K562 (cell line): Measurements from ENCODE around the gene DCDC2. TPM values are rescaled to one million over a fixed set of nuclear protein-coding genes. Genes with fewer than 3 reads are reported as not detected.

Source experiments
- ATAC-seq: fragments of 200-7000 bp; cut with Tn5 transposase; 3 replicates; pipeline ENCODE4 v1.9.1; 2020; ENCODE audit warnings: moderate library complexity
- BruUV-seq: library from RNA; stranded (reverse); fragments of 400-500 nt; replicated peaks from 2 replicates; lab custom pipeline; 2021; lab: Mats Ljungman, UMichigan
- CTCF ChIA-PET: fragments of 300-600 bp; formaldehyde crosslinking; extraction: SDS; loops from one replicate; lab custom pipeline; 2021; ENCODE audit warnings: low intra/inter-chr PET ratio; lab: Yijun Ruan, JAX
- POLR2A ChIA-PET: fragments of 300-600, 350-650 bp; sonication (Branson Sonifier 250); formaldehyde crosslinking; extraction: SDS; loops from one replicate; lab custom pipeline; 2021; ENCODE audit warnings: antibody characterized with exemption, inconsistent platforms; lab: Yijun Ruan, JAX
- DNase-seq, 4 experiments: peaks; one replicate each; pipeline versions ENCODE4 v3.0.0 to v3.0.0-alpha.2; 2011 to 2018; ENCODE audit warnings: low spot score in 3 of 4, mixed read lengths in 3 of 4; ENCODE audit errors: extremely low read depth in 1 of 4
- FAIRE-seq: peaks from 2 replicates; lab custom pipeline; 2011; peaks lifted over from hg19 to GRCh38; lab: Jason Lieb, UNC
- H2AFZ ChIP-seq: 2 replicates; pipeline ENCODE4 v1.6.0; 2011; ENCODE audit warnings: low read depth, low read length, control low read depth, inconsistent platforms
- H3K27ac ChIP-seq: fragments of 200-600 bp; 3 replicates; pipeline ENCODE4 v1.8.0; 2011; ENCODE audit warnings: low read depth, mild to moderate bottlenecking, control low read depth, inconsistent platforms, low read length, moderate library complexity, mixed read lengths; ENCODE audit errors: extremely low read depth
- H3K27me3 ChIP-seq, 2 experiments: fragments of 300-600 bp in 1 of 2; 2 replicates in 1 of 2; 3 replicates in 1 of 2; pipeline versions ENCODE4 v1.6.0 to v1.8.0; 2011; ENCODE audit warnings: inconsistent platforms in 2 of 2, low read length in 2 of 2, mild to moderate bottlenecking in 1 of 2, mixed read lengths in 1 of 2, moderate library complexity in 1 of 2; ENCODE audit not compliant: control insufficient read depth in 2 of 2, insufficient read depth in 2 of 2
- H3K36me3 ChIP-seq: fragments of 300-600 bp; 3 replicates; pipeline ENCODE4 v1.8.0; 2011; ENCODE audit warnings: mild to moderate bottlenecking, low read length, inconsistent platforms; ENCODE audit not compliant: control insufficient read depth, insufficient read depth
- H3K4me1 ChIP-seq, 2 experiments: fragments of 200-600 bp in 1 of 2; replicated peaks in 1 of 2; 2 replicates in 1 of 2; 3 replicates in 1 of 2; pipeline versions ENCODE4 v1.5.1 to v1.8.0; 2011; ENCODE audit warnings: inconsistent platforms in 2 of 2, low read length in 2 of 2, mild to moderate bottlenecking in 1 of 2, mixed read lengths in 1 of 2, moderate library complexity in 1 of 2; ENCODE audit not compliant: control insufficient read depth in 2 of 2, insufficient read depth in 2 of 2
- H3K4me2 ChIP-seq: 2 replicates; pipeline ENCODE4 v1.6.1; 2011; ENCODE audit warnings: low read length, control low read depth, inconsistent platforms, mixed read lengths; ENCODE audit not compliant: insufficient read depth
- H3K4me3 ChIP-seq: fragments of 200-600 bp; sonication (generic), shearing (Covaris generic); 2 replicates; pipeline ENCODE4 v1.5.1; 2016; ENCODE audit warnings: control low read depth, inconsistent platforms
- H3K79me2 ChIP-seq: fragments of 200-600 bp; 3 replicates; pipeline ENCODE4 v1.8.0; 2011; ENCODE audit warnings: low read length, inconsistent platforms; ENCODE audit not compliant: control insufficient read depth, insufficient read depth
- H3K9ac ChIP-seq, 2 experiments: 2 replicates each; pipeline versions ENCODE4 v1.6.0 to v1.6.1; 2011; ENCODE audit warnings: low read depth in 2 of 2, low read length in 2 of 2, control low read depth in 1 of 2, inconsistent platforms in 1 of 2, mild to moderate bottlenecking in 1 of 2, mixed read lengths in 1 of 2; ENCODE audit not compliant: insufficient read depth in 1 of 2
- H3K9me1 ChIP-seq: one replicate; pipeline ENCODE4 v1.6.0; 2011; ENCODE audit warnings: inconsistent platforms, mild to moderate bottlenecking, low read length, moderate library complexity; ENCODE audit not compliant: control insufficient read depth, insufficient read depth
- H3K9me3 ChIP-seq: replicated peaks from 2 replicates; pipeline ENCODE4 v1.5.1; 2011; ENCODE audit warnings: low read depth, low read length, inconsistent platforms; ENCODE audit not compliant: control insufficient read depth, insufficient read depth
- H4K20me1 ChIP-seq: replicated peaks from 2 replicates; pipeline ENCODE4 v1.6.1; 2011; ENCODE audit warnings: low read length, inconsistent platforms, mixed read lengths; ENCODE audit not compliant: control insufficient read depth, insufficient read depth
- MTA1 ChIP-seq: fragments of 450-650 bp; IDR thresholded peaks from 2 replicates; pipeline ENCODE4 v1.6.1; 2017; ENCODE audit warnings: borderline replicate concordance
- MYBL2 ChIP-seq, 2 experiments: fragments of 450-650 bp in 1 of 2; sonication (generic) in 1 of 2; formaldehyde crosslinking in 1 of 2; IDR thresholded peaks; 2 replicates each; pipeline versions ENCODE4 v1.6.1 to v1.8.1; 2017 to 2022; ENCODE audit warnings: borderline replicate concordance in 1 of 2, inconsistent platforms in 1 of 2, low read depth in 1 of 2, mild to moderate bottlenecking in 1 of 2, missing genetic modification reagents in 1 of 2, moderate library complexity in 1 of 2
- NELFE ChIP-seq: IDR thresholded peaks from 2 replicates; pipeline ENCODE4 v1.6.1; 2011; ENCODE audit warnings: mild to moderate bottlenecking; ENCODE audit not compliant: insufficient read depth, insufficient read length
- PATZ1 ChIP-seq: fragments of 250-450 bp; sonication (Bioruptor Pico); IDR thresholded peaks from 2 replicates; pipeline ENCODE4 v1.5.0; 2020; ENCODE audit warnings: mild to moderate bottlenecking, borderline replicate concordance
- RAD21 ChIP-seq, 2 experiments: fragments of 250-450 bp in 1 of 2; fragments of 450-650 bp in 1 of 2; sonication (Bioruptor Pico) in 1 of 2; formaldehyde crosslinking in 1 of 2; IDR thresholded peaks in 1 of 2; conservative IDR thresholded peaks in 1 of 2; 2 replicates each; pipeline versions ENCODE4 v1.4.0 to v1.8.0; 2020 to 2022; ENCODE audit warnings: mild to moderate bottlenecking in 2 of 2, moderate library complexity in 1 of 2
- RNF2 ChIP-seq: sonication (generic); IDR thresholded peaks from 2 replicates; pipeline ENCODE4 v1.6.1; 2016
- TAF9B ChIP-seq: fragments of 450-650 bp; IDR thresholded peaks from 2 replicates; pipeline ENCODE4 v1.6.1; 2018; ENCODE audit warnings: mild to moderate bottlenecking; ENCODE audit not compliant: partially characterized antibody
- TFAM ChIP-seq: fragments of 250-450 bp; sonication (Bioruptor Pico); conservative IDR thresholded peaks from 2 replicates; pipeline ENCODE4 v1.5.0; 2021; ENCODE audit warnings: mild to moderate bottlenecking, moderate library complexity
- THAP7 ChIP-seq: fragments of 250-450 bp; sonication (Bioruptor Pico); IDR thresholded peaks from 2 replicates; pipeline ENCODE4 v1.5.0; 2021
- ZNF140 ChIP-seq: fragments of 250-450 bp; sonication (Bioruptor Pico); IDR thresholded peaks from 2 replicates; pipeline ENCODE4 v1.8.0; 2021; ENCODE audit warnings: moderate library complexity, mild to moderate bottlenecking, inconsistent platforms
- ZNF512 ChIP-seq: IDR thresholded peaks from 2 replicates; pipeline ENCODE4 v1.6.1; 2016; ENCODE audit warnings: missing genetic modification characterization, missing compliant biosample characterization
- ZNF57 ChIP-seq: fragments of 450-650 bp; formaldehyde crosslinking; IDR thresholded peaks from 2 replicates; pipeline ENCODE4 v1.4.0; 2020; ENCODE audit warnings: mild to moderate bottlenecking, moderate library complexity
- ZNF586 ChIP-seq: fragments of 450-650 bp; formaldehyde crosslinking; conservative IDR thresholded peaks from 2 replicates; pipeline ENCODE4 v1.4.0; 2020; ENCODE audit warnings: mild to moderate bottlenecking, moderate library complexity
- WGBS: fragments of 100-300 bp; shearing (Covaris generic); methylation state at CpG from one replicate; pipeline ENCODE4 v1.1.6; 2016; ENCODE audit warnings: low coverage, mixed read lengths; ENCODE audit not compliant: insufficient coverage; ENCODE audit errors: missing lambda C conversion rate; 5-methylcytosine and 5-hydroxymethylcytosine counted together
- in situ Hi-C: fragments of 300-500 bp; cut with MboI; formaldehyde crosslinking; loops from 4 replicates; pipeline ENCODE4 v1.15.0; 2018; ENCODE audit warnings: inconsistent platforms, mixed read lengths
- intact Hi-C: fragments of 100-400 bp; cut with micrococcal nuclease; formaldehyde crosslinking; loops from 2 replicates; pipeline ENCODE4 v1.14.2; 2022
- polyA plus RNA-seq, 8 experiments: library from polyadenylated mRNA; depleted of rRNA in 4 of 8; stranded (reverse) in 5 of 8; unstranded in 3 of 8; fragments of >200 nt; fragmentation: Nextera tagmentation in 2 of 8; fragmentation: Illumina TruSeq in 1 of 8; extraction: Ambion mirVana in 2 of 8; extraction: Trizol in 1 of 8; gene quantifications; 2 replicates each; pipeline versions ENCODE4 v1.2.1 to v1.2.3, GENCODE V29; 2011 to 2014; ENCODE audit warnings: inconsistent platforms in 1 of 8, missing spikeins in 1 of 8
- total RNA-seq, 7 experiments: library from RNA; depleted of rRNA in 6 of 7; stranded (reverse); fragments of >200 nt in 6 of 7; fragmentation: Illumina TruSeq in 2 of 7; extraction: Trizol in 2 of 7; gene quantifications; 2 replicates each; pipeline versions ENCODE4 v1.2.1 to v1.2.3, GENCODE V29; 2011 to 2021; ENCODE audit warnings: low replicate concordance in 1 of 7

DCDC2 gene
- total and polyA plus RNA-seq, 9 of the 15 experiments (the other 6 are each of a cell fraction or from before 2014, with no cell fraction given): 0.04 TPM; not detected in 8

GRCh38 chr6:24344976-24345375 lies 12.9 kb downstream of the DCDC2 start:
- H3K27ac ChIP-seq: no peak overlapping the region
- H3K9ac ChIP-seq: no peak overlapping the region
- no peak for TF ChIP-seq MYBL2 (IDR thresholded peaks at IDR 0.05; ENCODE audit: low read depth)
- TF ChIP-seq MYBL2 (CRISPR knock-in tag; IDR thresholded peaks at IDR 0.05; ENCODE audit: borderline replicate concordance): no peak
- TF ChIP-seq ZNF512: no peak
- no peak for TF ChIP-seq TAF9B
- TF ChIP-seq MTA1: no peak
- no peak for TF ChIP-seq RAD21 (CRISPR knock-in tag; conservative IDR thresholded peaks at IDR 0.05 in 1 of 2, IDR thresholded peaks at IDR 0.05 in 1 of 2)
- TF ChIP-seq NELFE: no peak
- no peak for TF ChIP-seq ZNF140 (CRISPR knock-in tag)
- no peak for TF ChIP-seq RNF2
- TF ChIP-seq THAP7 (CRISPR knock-in tag): no peak
- TF ChIP-seq PATZ1 (CRISPR knock-in tag): no peak
- no peak for TF ChIP-seq ZNF586 (CRISPR knock-in tag)
- TF ChIP-seq ZNF57 (CRISPR knock-in tag): no peak
- no peak for TF ChIP-seq TFAM (CRISPR knock-in tag)
- TF ChIP-seq, all 486 proteins: peak for 0
- ATAC-seq: no peak
- Histone ChIP-seq H3K4me1 (no peaks in the 10 kb centered on the region), H3K9me3 (no peaks in the 10 kb centered on the region), H4K20me1 (no peaks in the 10 kb centered on the region), H3K79me2 (no peaks in the 10 kb centered on the region), H3K9me1 (no peaks in the 10 kb centered on the region), H3K4me2 (no peak overlapping the region), H2AFZ (no peak overlapping the region), H3K4me3 (no peak overlapping the region), H3K27me3 (0 out of 5 replicates have a peak, but pooled peaks cover 2 to 3% of the 10 kb centered on the region in 2 experiments), H3K36me3 (no peaks in the 10 kb centered on the region)
- intact Hi-C loops: no loop called here
- 3% methylated on average over 3 of the region's 3 CpGs for WGBS
- in situ Hi-C loops: no loop called here
- CTCF ChIA-PET: no interaction called here
- DNase-seq: no peak
- no peak for FAIRE-seq
- BruUV-seq: no TSS peak
- POLR2A ChIA-PET: no interaction called here
